Renal cortex interstitium (tissue), 11 donors: Measurements from ENCODE around the gene SLC35E2B. TPM values are rescaled to one million over a fixed set of nuclear protein-coding genes. Genes with fewer than 3 reads are reported as not detected.
"Not testable (repeated sequence)": the region's sequence is repeated elsewhere in the genome, so short reads cannot be mapped to it uniquely, and the experiment has no call there.

ENCODE experiments used
- DNase-seq, 11 donors: peaks; one replicate each; pipeline ENCODE4 v3.0.0-alpha.2; 2013; ENCODE audit warnings: low read depth in 9 of 11, low spot score in 4 of 11; ENCODE audit errors: extremely low read depth in 1 of 11
- polyA plus RNA-seq, 3 donors: library from polyadenylated mRNA; unstranded; fragments of 120-200 nt; gene quantifications; one replicate each; pipeline ENCODE4 v1.2.1, GENCODE V29; 2013; ENCODE audit not compliant: insufficient read length in 3 of 3

The SLC35E2B gene
- polyA plus RNA-seq, 3 donors: 66.8 to 81.4 (median 67.8) TPM

DNA sequence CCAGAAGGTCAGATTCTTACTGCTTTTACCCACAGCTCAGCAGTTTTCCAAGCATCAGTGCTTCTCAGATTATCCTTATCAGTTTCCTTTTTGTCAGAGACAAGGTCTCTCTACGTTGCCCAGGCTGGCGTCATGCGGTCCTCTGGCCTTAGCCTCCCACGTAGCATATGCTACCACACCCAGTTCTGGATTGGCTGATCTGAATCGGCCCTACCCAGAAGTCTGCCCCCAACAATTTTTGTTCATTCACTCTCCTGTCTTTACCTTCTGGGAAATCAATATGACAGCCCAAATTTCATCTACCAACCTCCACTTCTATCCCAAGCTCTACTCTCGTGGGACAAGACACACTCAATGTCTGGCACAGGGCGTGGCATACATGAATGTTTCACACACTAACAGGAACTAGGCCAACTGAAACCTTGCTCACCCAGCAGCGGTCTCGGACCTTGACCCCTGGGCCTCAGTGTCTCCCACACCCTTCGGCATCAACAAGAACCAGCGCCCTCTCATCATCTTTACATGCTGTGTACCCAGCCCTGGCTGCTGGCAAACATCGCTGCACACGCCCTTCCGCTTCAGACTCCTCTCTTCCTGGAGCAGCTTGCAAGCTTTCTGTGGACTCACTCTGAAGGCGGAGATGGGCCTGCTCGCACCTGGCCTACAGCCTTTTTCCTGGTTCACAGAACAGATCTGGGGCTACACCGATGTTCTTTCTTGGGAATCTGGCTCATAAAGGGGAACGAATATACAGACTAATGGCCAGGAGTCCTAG is 22.7 kb upstream of the SLC35E2B start:
- DNase-seq: not testable (repeated sequence)

DNA sequence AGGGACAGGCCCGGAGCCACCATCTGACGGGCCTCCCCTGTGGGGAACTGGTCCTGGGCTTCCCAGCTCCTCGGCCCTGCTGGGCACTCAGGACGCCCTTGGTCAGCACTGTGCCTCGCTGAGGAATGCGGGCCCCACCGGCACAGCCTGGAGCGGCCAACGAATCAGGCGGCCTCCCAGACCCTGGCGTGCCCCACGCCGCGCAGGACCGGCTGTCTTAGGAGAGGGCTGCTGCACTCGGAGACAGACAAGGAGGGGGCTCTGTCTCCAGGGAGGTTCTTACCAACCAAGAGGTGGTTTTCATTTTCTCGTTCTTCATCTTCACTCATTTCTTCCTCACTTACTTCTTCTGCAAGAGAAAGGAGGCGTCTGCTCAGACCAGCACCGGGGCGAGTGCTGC is 15.3 kb upstream of the SLC35E2B start:
- DNase-seq: not testable (repeated sequence)

DNA sequence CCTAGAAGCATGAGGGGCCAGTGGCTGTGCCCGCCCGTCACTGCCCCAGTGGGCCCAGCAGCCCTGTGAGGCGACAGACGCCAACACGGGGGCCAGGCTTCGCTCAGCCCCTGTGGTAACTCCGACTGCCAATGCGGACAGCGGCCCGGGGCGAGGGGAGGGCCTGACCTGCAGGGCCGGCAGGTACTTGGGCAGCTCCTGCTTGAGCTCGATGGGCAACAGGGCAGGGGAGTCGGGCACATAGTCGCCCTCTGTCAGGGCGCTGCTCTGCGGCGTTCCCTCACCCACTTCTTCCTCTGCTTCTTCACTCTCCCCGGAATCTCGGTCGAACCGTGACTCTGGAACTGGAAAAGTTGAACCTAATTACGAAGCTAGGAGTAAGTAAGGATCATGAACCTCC is 14.6 kb upstream of the SLC35E2B start:
- not testable (repeated sequence) for DNase-seq

DNA sequence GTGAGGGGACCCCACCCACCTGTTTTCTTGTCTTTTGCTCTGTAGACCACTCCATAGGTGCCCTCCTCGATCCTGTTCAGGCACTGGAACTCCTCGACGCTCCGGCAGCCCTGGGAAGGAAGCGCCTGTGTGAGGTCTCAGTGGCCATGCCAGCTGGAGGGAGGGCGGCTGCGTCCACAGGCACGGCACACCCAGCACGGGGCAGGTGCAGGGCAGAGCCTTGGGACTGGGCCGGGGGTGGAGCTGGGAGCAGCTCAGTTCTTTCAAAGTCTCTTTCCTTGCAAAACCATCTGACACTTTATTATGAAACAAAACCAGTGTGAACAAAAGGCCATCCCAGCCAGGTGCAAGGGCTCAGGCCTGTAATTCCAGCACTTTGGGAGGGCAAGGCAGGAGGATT is 13.0 kb upstream of the SLC35E2B start:
- DNase-seq: not testable (repeated sequence)

DNA sequence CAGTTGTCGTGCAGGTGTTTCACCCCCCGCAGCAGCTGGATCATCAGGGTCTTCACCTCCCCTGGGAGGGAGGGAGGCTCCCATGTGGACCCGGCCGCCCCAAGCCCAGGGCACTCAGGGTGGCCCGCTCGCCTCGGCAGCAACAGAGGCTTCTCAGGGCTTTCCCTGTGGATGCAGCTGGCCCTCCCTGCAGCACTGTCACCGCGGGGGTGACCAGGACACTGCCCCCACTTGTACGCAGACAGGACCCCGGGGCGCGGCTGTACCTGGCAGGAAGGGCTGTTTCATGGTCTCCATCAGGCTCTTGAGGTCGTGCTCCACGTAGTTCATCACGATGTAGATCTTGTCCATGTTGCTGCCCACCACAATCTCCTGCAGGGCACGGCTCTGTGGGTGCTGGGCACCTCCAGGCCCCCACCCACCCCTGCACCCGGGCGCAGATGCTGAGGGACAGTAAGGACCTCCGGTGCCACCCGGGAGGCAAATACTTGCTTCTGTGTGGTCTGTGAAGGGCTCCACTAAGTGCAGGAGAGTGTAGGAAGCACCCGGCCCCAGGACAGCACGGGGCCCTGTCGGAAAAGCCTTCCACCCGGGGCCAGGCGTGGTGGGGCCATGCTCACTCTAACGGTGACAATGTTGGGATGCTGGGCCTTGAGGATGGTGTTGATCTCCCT is 11.8 kb upstream of the SLC35E2B start:
- not testable (repeated sequence) for DNase-seq

DNA sequence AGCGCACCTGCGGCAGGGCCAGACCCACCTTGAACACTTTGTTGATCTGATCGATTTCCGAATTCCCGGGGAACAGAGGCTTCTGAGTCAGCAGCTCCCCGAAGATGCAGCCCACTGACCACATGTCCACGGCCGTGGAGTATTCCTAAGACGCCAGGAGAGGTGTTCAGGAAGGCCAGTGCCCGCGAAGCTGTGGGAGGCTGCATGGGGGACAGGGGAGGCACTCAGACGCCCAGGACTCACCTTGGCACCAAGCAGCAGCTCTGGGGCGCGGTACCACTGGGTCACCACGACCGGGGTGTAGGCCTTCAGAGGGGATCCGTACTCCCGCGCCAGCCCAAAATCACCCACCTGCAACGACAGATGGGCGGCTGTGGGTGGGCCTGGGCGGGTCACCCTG is 11.2 kb upstream of the SLC35E2B start:
- DNase-seq: no peak

DNA sequence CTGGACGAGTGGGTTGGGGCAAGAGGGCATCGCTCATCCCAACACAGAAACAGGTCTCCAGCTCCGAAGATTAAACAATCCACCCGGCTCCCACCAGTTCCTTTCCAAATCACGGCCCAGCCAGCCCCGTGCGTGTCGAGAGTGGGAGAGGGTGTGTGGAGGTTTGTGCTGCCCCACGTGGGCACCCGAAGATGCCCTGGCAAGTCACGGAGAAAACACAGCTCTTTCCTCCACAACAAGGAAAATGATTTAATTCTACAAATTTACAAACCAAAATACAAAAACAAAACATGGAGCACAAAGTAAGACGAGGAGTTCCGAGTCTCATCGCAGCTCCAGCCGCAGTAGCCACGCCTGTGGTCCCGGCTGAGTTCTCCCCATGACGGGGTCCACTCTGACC is 9.9 kb upstream of the SLC35E2B start:
- not testable (repeated sequence) for DNase-seq

DNA sequence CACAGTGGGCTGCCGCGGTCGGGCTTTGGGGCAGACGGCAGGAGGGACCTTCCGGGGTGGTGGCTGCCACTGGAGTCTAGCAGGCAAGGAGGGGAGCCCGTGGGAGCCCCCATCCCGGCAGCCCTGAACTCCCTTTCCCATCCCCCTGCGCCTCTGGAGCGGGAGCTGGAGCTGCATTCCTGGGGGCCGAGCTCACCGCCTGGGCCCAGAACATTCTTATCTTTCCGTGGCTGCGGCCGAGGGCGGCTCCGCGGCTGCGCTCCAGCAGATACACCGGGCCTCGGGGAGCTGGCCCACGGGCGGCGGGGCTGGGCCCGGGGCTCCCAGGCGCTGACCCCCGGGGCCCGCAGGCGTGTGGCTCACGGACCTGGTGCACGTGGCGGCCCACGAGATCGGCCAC is 8.0 kb upstream of the SLC35E2B start:
- DNase-seq: not testable (repeated sequence)

DNA sequence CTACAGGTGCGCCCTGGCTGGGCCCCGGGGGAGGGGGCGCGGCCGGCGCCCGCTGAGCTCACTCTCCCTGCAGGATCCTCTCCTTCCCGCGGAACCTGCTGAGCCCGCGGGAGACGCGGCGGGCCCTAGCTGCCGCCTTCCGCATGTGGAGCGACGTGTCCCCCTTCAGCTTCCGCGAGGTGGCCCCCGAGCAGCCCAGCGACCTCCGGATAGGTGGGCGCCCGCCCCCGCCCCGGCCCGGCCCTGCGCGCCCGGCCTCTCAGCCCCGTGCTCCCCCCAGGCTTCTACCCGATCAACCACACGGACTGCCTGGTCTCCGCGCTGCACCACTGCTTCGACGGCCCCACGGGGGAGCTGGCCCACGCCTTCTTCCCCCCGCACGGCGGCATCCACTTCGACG is 7.5 kb upstream of the SLC35E2B start:
- DNase-seq: not testable (repeated sequence)

DNA sequence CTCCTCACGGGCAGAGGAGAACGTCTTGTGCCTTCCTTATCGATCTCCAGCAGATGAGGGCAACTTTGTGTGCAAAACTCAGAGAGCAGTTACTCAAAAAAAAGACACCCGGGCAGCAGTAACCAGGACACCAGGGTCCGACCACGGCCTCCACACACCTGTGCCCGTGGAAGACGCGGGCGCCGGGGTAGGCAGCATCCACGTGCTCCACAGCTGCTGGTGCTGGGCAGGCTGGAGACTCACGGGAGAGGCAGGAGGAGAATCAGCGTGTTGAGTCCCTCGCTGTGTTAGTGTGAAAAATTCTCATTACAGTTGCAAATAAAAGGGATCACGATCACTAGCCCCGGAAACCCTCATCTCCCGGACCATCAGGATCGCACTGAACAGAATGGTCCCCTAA is 6.5 kb upstream of the SLC35E2B start:
- not testable (repeated sequence) for DNase-seq

DNA sequence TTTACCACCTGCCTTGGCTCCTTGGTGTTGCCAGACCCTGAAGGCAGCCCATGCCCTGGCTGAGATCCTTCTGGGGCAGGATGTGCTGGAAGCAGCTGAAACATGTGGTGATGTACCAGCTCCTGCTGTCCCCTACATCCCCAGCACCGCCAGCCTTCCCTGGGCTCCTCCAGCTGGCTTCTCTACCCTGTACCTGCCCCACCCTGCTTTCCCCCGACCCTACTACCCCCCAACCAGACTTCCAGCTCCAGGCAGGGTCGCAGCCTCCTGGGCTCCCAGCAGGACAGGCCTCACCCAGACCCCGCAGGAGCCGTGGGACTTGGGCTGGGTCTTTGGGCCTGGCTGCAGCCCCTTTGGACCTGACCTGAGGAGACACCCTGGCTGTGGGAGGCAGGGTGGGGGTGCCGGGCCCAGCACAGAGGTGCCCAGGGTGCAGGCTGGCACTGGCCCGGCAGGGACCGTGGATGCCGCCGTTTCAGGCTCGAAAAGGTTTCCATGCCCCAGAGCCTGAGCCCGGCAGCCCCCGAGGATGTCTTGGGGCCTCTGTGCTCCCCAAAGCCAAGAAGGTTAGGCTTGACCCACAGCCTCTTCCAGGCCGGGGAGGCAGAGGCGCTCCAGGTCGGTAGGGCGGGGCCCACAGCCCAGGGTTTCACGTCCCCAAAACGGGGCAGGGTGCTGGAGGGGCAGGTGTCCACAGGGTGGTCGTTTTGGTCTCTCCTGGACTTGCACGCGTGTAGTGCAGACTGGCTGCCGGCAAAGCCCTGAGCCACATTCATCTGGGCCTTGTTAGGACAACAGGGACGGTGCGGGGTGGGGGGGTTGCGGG is 5.0 kb upstream of the SLC35E2B start:
- not testable (repeated sequence) for DNase-seq

DNA sequence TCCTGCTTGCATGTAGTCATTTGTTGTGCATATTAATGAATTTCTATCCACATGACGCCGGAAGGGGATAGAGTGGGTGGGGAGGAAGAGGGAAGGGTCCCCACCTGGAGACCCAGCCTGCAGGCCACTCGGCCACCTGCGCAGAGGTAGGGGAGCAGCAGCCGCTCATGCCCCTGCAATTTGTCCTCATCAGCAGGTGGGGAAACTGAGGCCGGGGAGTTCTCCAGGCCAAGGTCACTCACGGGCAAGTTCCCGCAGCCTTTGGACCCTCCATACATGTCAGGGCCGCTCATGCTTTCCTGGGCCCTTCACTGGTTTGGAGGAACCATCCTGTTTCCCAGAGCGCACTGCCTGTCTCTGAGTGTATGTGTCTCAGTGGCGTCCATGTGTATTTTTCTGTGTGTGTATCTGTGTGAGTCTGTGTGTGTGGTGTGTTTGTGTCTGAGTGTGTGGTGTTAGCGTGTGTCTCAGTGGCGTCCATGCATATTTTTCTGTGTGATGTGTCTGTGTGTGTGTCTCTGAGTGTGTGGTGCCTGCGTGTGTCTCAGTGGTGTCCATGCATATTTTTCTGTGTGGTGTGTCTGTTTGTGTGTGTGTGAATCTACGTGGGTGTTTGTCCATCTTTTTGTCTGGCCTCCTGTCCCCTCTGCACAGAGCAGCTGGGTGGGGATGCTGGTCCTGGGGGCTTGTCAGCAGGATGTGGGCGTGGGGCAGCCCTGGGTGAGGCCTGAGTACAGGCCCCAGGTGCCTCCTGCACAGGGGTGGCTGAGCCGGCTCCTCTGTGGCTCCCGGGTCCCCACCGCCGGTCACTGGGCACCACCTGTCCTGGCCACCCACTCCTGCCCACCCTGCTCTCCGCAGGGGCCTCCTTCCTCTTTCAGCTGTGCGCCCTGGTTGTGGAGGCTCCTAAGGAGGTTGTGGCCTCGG is 4.1 kb upstream of the SLC35E2B start:
- DNase-seq: not testable (repeated sequence)

DNA sequence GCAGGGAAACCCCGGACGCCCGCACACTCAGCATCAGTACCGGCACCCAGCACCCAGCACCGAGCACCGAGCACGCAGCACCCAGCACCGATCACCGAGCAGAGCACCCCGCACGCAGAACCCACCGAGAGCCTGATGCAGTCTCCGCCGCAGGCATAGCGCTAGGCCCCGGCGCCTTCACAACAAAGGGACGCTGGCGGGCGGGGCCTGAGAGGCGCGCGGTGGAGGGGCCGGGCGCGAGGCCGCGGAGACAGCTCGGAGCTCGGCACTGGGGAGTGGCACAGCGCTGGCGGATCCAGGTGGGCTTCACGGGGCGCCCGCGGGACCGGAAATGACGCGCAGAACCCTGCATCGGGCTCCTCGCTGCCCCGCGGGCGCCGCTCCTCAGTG is 276 bp downstream of the SLC35E2B start:
- peak in 9 of 11 donors; percentile 22 to 57 (median 44) for DNase-seq

DNA sequence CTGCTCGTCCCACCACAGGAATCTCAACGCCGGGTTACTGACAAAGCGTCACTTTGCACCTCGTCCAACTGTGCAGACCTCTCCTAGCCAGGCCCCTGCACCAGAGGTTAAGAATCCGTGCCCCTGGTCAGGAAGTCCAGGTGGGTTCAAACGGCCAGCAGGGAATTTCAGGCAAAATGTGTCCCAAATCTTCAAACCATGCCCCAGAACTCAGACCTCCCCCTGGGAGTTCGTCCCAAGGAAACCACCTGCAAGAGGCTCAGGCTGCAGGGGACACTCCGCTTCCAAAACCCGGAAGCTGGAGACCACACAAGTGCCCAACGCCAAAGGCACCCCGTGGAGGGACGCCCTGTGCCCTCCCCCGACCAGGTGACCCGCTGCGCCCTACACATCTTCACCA is 1.2 kb downstream of the SLC35E2B start:
- not testable (repeated sequence) for DNase-seq

DNA sequence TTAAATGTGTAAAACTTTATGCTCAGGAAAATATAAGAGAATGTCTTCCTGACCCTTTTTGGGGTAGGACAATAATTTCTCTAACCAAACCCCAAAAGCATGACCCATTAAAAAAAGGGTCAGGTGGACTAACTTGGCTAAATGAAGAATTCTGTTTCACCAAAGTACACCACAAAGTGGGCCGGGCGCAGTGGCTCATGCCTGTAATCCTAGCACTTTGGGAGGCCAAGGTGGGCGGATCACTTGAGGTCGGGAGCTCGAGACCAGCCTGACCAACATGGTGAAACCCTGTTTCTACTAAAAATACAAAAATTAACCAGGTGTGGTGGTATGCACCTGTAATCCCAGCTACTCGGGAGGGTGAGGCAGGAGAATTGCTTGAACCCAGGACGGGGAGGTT is 3.1 kb downstream of the SLC35E2B start:
- DNase-seq: not testable (repeated sequence)

DNA sequence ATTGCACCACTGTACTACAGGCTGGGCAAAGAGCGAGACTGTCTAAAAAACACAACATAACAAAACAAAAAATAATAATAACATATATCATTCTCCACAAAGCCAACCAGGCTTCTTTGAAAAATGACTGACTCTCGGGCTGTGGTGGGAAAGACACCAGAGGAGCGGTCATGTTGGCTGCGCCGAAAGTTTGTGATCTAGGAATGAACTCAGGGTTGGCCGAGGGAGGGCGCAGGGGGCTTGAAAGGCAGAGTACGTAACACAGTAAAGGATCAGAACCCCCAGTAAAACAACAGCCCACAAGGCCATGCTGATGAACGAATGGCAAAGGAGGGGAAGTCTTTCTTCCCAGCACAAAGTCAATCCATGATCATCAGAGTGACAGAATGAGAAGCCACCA is 4.7 kb downstream of the SLC35E2B start:
- no peak for DNase-seq

DNA sequence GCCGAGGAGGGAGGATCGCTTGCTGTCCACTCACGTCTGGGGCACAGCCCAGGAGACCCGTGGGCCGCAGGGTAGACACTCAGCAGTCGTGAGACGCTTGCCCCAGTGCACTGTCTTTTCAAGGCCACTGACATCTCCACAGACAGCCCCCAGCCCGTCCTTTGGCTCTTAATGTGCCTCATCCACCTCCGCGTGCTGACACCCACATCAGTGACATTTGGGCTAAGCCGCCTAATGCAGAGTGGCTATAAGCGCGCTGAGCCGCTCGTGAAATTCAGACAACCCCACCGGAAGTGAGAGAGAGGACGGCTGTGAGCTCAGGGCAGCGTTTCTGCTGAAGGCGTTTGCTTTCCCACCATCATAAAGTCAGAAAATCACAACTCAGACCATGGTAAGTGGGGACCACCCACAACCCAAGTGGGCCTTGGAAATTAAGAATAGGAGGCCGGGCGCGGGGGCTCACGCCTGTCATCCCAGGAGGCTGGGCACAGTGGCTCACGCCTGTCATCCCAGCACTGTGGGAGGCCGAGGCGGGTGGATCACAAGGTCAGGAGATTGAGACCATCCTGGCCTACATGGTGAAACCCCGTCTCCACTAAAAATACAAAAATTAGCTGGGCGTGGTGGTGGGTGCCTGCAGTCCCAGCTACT is 8.4 kb downstream of the SLC35E2B start:
- DNase-seq: no peak
